ENCODE measurements around the gene ANXA2R.
A peak's percentile ranks its signal among the peaks of the same experiment; 100 is the strongest.

The ANXA2R gene

DNA sequence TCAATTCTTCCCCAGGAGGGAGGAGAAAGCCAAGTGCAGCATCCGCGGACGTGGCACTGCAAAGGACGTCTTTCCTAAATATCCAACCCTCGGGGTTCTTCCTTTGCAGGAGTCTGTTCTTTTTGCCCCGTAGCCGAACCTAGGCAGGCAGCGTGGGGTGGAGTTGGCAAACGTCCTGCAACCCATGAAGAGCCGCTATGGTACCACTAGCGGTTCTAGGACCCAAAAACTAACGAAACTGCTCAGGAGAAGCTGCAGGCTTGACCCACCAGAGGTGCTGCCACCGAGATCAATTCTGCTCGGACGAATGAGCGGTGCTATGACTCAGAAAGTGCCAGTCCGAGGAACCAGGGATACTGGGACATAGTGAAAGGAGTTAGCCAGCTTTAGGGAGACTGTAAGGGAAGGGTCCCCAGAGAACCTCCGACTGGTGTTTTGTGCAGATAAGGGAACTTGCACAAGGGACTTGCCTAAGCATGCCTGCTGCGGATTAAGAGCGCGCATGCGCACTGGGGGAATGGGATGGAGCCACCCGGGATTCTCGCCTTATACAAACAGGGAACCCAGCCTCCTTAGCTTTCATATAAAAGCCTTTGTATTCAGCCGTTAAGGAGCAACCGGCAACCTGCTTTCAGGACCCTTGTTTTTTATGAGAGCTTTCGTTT, 32.7 kb downstream of the ANXA2R start:
- H3K4me3 ChIP-seq (ENCODE audit: low read depth, low read length), result peak overlapping the region; percentile 42
- TF ChIP-seq, protein P1, sequence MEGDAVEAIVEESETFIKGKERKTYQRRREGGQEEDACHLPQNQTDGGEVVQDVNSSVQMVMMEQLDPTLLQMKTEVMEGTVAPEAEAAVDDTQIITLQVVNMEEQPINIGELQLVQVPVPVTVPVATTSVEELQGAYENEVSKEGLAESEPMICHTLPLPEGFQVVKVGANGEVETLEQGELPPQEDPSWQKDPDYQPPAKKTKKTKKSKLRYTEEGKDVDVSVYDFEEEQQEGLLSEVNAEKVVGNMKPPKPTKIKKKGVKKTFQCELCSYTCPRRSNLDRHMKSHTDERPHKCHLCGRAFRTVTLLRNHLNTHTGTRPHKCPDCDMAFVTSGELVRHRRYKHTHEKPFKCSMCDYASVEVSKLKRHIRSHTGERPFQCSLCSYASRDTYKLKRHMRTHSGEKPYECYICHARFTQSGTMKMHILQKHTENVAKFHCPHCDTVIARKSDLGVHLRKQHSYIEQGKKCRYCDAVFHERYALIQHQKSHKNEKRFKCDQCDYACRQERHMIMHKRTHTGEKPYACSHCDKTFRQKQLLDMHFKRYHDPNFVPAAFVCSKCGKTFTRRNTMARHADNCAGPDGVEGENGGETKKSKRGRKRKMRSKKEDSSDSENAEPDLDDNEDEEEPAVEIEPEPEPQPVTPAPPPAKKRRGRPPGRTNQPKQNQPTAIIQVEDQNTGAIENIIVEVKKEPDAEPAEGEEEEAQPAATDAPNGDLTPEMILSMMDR (IDR thresholded peaks at IDR 0.05; ENCODE audit: low read depth, low read length), result no peak
- in situ Hi-C loops (cut with HindIII; ENCODE audit: low sequenced_read_pairs), result no loop called here
- DNase-seq (ENCODE audit: low read depth, low spot score), result peak; percentile 95

DNA sequence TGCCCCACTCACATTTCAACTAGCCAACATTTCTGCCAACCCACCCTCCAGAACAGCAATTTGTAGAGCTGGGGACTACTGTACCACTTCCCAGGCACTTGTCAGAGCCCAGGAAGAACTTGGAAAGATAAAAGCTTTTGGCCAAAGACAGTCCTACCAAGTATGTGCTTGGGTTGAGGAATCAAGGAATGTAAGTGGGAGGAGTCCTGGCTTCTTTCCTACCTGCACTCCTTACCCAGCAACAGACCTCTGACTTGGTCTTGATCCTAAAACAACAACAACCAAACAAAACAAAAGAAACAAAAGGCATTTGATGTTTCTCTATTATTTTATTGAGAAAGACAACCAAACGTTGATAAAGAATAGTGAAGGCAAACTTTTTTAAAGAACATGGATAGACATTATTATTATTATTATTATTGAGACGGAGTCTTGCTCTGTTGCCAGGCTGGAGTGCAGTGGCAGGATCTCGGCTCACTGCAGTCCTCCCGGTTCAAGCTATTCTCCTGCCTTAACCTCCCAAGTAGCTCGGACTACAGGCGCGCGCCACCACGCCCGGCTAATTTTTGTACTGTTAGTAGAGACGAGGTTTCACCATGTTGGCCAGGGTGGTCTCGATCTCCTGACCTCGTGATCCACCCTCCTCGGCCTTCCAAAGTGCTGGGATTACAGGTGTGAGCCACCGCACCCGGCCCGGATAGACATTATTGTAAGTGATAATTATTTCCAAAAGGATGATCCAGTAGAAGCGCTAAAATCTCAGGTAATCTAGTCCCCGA, 33.5 kb downstream of the ANXA2R start:
- DNase-seq (ENCODE audit: low read depth, low spot score), result no peak
- in situ Hi-C loops (cut with HindIII; ENCODE audit: low sequenced_read_pairs), result no loop called here
- H3K4me3 ChIP-seq (ENCODE audit: low read depth, low read length), result no peak overlapping the region
- TF ChIP-seq, protein P1 (IDR thresholded peaks at IDR 0.05; ENCODE audit: low read depth, low read length), result no peak

DNA sequence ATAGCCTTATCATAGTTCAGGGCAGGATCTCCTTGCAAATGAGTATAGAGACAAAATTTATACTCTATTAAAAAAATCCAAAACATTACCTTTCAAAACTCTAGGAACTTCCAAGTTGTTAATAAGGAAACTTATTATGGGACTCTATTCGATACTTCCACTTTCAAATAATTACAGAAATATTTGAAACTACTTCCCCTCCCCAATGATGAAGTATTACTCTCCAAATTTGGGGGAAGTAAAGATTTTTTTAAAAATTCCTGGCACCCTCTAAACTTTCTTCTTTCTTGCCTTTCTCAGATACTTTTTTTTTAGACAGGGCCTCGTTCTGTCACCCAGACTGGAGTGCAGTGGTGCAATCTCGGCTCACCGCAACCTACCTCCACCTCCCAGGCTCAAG, 35.1 kb downstream of the ANXA2R start:
- H3K4me3 ChIP-seq (ENCODE audit: low read depth, low read length), result no peak overlapping the region
- DNase-seq (ENCODE audit: low read depth, low spot score), result no peak
- TF ChIP-seq, protein P1 (IDR thresholded peaks at IDR 0.05; ENCODE audit: low read depth, low read length), result no peak
- in situ Hi-C loops (cut with HindIII; ENCODE audit: low sequenced_read_pairs), result no loop called here

DNA sequence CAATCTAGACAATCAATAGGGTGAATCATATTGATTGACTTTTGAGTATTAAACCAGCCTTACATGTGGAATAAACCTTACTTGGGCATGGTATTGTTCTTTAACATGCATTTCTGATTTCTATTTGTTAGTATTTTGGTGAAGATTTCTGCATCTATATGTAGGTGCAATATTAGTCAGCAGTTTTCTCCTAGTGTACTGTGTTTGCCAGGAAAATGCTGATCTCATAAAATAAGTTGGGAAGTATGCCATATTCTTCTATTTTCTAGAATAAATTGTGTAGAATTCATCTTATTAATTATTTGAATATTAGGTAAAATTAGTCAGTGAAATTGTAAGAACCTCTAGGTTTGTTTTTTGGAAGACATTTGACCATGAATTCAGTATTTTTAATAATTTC, 38.4 kb downstream of the ANXA2R start:
- no peak for DNase-seq (ENCODE audit: low read depth, low spot score)
- in situ Hi-C loops (cut with HindIII; ENCODE audit: low sequenced_read_pairs), result no loop called here
- TF ChIP-seq, protein P1 (IDR thresholded peaks at IDR 0.05; ENCODE audit: low read depth, low read length), result no peak
- H3K4me3 ChIP-seq (ENCODE audit: low read depth, low read length), result no peak overlapping the region

DNA sequence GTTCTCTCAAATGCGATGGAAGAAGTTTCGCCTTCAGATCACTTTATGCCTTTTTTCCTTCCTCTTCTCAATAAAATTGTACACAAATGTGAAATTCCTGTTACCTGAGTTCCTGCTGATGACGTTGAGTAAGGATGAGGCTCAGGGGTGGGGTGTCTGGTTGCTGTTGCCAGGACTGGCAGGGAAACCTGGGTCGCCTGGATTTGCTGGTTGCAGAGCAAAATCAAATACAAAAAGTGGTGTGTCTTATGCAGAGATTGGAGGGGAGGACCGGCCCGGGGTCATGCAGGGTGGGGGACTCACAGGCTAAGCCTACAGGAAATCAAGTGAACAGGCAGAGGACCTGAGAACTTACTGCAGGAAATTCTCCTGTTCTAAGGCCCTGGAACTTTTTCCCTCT, 39.2 kb downstream of the ANXA2R start:
- TF ChIP-seq, protein P1 (IDR thresholded peaks at IDR 0.05; ENCODE audit: low read depth, low read length), result no peak
- peak overlapping the region; percentile 42 for H3K4me3 ChIP-seq (ENCODE audit: low read depth, low read length)
- no peak for DNase-seq (ENCODE audit: low read depth, low spot score)
- in situ Hi-C loops (cut with HindIII; ENCODE audit: low sequenced_read_pairs), result no loop called here

DNA sequence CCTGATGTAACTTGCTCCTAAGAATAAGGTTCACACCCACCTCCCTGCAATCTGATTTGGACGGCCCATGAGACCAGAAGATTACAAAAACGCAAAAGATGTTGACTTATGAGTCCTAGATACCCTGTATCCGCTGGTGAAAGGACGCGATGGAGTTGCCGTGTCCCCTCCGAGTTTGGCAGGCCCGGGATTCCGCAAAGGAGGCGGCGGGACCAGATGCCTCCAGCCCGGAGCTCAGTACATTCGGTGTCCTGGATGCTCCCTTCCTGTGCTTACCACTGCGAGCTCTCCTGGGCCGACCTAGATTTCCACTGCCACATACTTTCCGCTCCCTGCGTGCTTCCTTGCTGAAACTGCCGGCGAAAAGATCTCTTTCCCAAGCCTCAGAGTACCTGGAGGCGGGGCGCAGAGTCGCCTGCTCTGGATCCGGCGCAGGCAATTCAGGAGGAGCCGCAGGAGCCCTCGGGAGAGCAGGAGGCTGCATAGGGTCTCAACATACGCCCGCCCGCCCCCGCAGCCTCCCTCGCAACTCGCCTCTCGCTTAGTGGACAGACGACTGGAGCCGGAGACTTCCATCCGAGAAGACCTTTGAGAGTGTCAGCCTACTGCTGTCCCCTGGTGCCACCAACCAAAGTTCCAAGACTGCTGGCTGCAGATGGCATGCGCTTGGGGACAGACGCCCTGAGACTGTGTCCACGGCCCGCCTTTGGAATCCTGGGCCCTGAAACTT, 39.8 kb downstream of the ANXA2R start:
- TF ChIP-seq, protein P1 (IDR thresholded peaks at IDR 0.05; ENCODE audit: low read depth, low read length), result no peak
- DNase-seq (ENCODE audit: low read depth, low spot score), result peak; percentile 56
- in situ Hi-C loops (cut with HindIII; ENCODE audit: low sequenced_read_pairs), result no loop called here
- H3K4me3 ChIP-seq (ENCODE audit: low read depth, low read length), result peak overlapping the region; percentile 42

Data from astrocyte of the spinal cord (primary cell).